Bone marrow (tissue), 2 donors: ENCODE data around the gene PIGW.
"Not testable (repeated sequence)": the region's sequence is repeated elsewhere in the genome, so short reads cannot be mapped to it uniquely, and the experiment has no call there.

Source experiments
- DNase-seq, 2 donors: peaks; one replicate each; lab custom pipeline; 2025; lab: John Stamatoyannopoulos, UW

The PIGW gene

GRCh38 chr17:36534840-36535668 is at the start of gene PIGW, which contains the start of gene MYO19:
TSS of gene PIGW (plus strand) at chr17:36534987. CDS start at chr17:36537102, 2,115 bp downstream.
TSS of gene MYO19 (minus strand) at chr17:36534868. CDS start at chr17:36532538, 2,330 bp downstream.
- DNase-seq: peak; percentile 75 to 89

GRCh38 chr17:36485027-36485426 is 49.8 kb upstream of the PIGW start:
- no peak for DNase-seq

GRCh38 chr17:36485805-36486203 is 49.0 kb upstream of the PIGW start:
- no peak for DNase-seq

GRCh38 chr17:36486204-36487194 is 48.3 kb upstream of the PIGW start, which contains the start of gene ZNHIT3:
TSS of gene ZNHIT3 (plus strand) at chr17:36486681. CDS start at chr17:36486700, 19 bp downstream.
- peak; percentile 67 to 89 for DNase-seq

- DNase-seq: no peak
Observed at GRCh38 chr17:36493956-36494355, 40.8 kb upstream of the PIGW start.

- DNase-seq: no peak
Observed at GRCh38 chr17:36494674-36495073, 40.1 kb upstream of the PIGW start.

- no peak for DNase-seq
Observed at GRCh38 chr17:36495076-36495578, 39.7 kb upstream of the PIGW start.

- DNase-seq: no peak
Observed at GRCh38 chr17:36496018-36496789, 38.6 kb upstream of the PIGW start.

GRCh38 chr17:36498155-36498554 is 36.6 kb upstream of the PIGW start:
- DNase-seq: no peak

- DNase-seq: no peak
Observed at GRCh38 chr17:36498560-36499300, 36.1 kb upstream of the PIGW start.

- no peak for DNase-seq
Observed at GRCh38 chr17:36500745-36501225, 34.0 kb upstream of the PIGW start.

GRCh38 chr17:36501351-36501750 is 33.4 kb upstream of the PIGW start:
- no peak for DNase-seq

- DNase-seq: no peak
Observed at GRCh38 chr17:36501963-36502362, 32.8 kb upstream of the PIGW start.

GRCh38 chr17:36503456-36504155 is 31.2 kb upstream of the PIGW start:
- no peak for DNase-seq

GRCh38 chr17:36504156-36504545 is 30.6 kb upstream of the PIGW start:
- no peak for DNase-seq

GRCh38 chr17:36505171-36505570 is 29.6 kb upstream of the PIGW start:
- no peak for DNase-seq

GRCh38 chr17:36506249-36506826 is 28.4 kb upstream of the PIGW start:
- DNase-seq: no peak

- no peak for DNase-seq
Observed at GRCh38 chr17:36506831-36507230, 28.0 kb upstream of the PIGW start.

- DNase-seq: no peak
Observed at GRCh38 chr17:36507266-36507665, 27.5 kb upstream of the PIGW start.

- DNase-seq: not testable (repeated sequence)
Observed at GRCh38 chr17:36508439-36508838, 26.3 kb upstream of the PIGW start.
